ENCODE measurements around the gene TAS2R41.

The TAS2R41 gene

GRCh38 chr7:143492799-143493739, 15.4 kb downstream of the TAS2R41 start:
- Histone ChIP-seq H3K4me3 (ENCODE audit: control insufficient read depth in 1 of 7, extremely low read depth in 1 of 7, insufficient read depth in 4 of 7, low read depth in 2 of 7, low read length in 6 of 7) (no peak overlapping the region), H3K27me3 (replicated peaks in 2 of 5; ENCODE audit: control insufficient read depth in 4 of 5, insufficient read depth in 5 of 5, low read length in 4 of 5) (no peaks in the 10 kb centered on the region), H3K36me3 (ENCODE audit: control insufficient read depth in 4 of 4, insufficient read depth in 4 of 4, low read length in 3 of 4) (peaks cover 0 to 2% (median 0%) of the 10 kb centered on the region in 4 experiments), H3K27ac (ENCODE audit: insufficient read depth in 1 of 2, low read depth in 1 of 2, low read length in 2 of 2, poor library complexity in 1 of 2, severe bottlenecking in 2 of 2) (no peak overlapping the region), H3K4me1 (ENCODE audit: control extremely low read depth in 1 of 4, control insufficient read depth in 4 of 4, insufficient read depth in 4 of 4, low read length in 3 of 4) (peaks cover 0 to 30% (median 2%) of the 10 kb centered on the region in 4 experiments), H3K9me3 (ENCODE audit: control extremely low read depth in 1 of 5, control insufficient read depth in 4 of 5, insufficient read depth in 2 of 5, low read depth in 1 of 5, low read length in 4 of 5) (no peaks in the 10 kb centered on the region)
- WGBS (ENCODE audit: insufficient coverage), result 83% methylated on average over 4 of the region's 6 CpGs
- POLR2A ChIA-PET, result no interaction called here
- no peak for DNase-seq
- CTCF ChIA-PET, result interaction anchor here (0.8 to 1.3 kb wide), 2 partner anchors 70 to 362 kb away, joined by 3 read pairs; no protein-coding TSS in a partner anchor

- POLR2A ChIA-PET, result no interaction called here
- DNase-seq, result no peak
- H3K9me3 ChIP-seq (ENCODE audit: control extremely low read depth in 1 of 5, control insufficient read depth in 4 of 5, insufficient read depth in 2 of 5, low read depth in 1 of 5, low read length in 4 of 5), result no peaks in the 10 kb centered on the region
- peaks cover 0 to 36% (median 4%) of the 10 kb centered on the region in 4 experiments for H3K4me1 ChIP-seq (ENCODE audit: control extremely low read depth in 1 of 4, control insufficient read depth in 4 of 4, insufficient read depth in 4 of 4, low read length in 3 of 4)
- H3K27me3 ChIP-seq (replicated peaks in 2 of 5; ENCODE audit: control insufficient read depth in 4 of 5, insufficient read depth in 5 of 5, low read length in 4 of 5), result no peaks in the 10 kb centered on the region
- H3K27ac ChIP-seq (ENCODE audit: insufficient read depth in 1 of 2, low read depth in 1 of 2, low read length in 2 of 2, poor library complexity in 1 of 2, severe bottlenecking in 2 of 2), result no peak overlapping the region
- CTCF ChIA-PET, result interaction anchor here (1.6 kb wide), 1 partner anchor 9 kb away, joined by 6 read pairs; no protein-coding TSS in a partner anchor
- WGBS (ENCODE audit: insufficient coverage), result 100% methylated on average over 1 of the region's 1 CpG
- H3K36me3 ChIP-seq (ENCODE audit: control insufficient read depth in 4 of 4, insufficient read depth in 4 of 4, low read length in 3 of 4), result peaks cover 0 to 2% (median 0%) of the 10 kb centered on the region in 4 experiments
- no peak overlapping the region for H3K4me3 ChIP-seq (ENCODE audit: control insufficient read depth in 1 of 7, extremely low read depth in 1 of 7, insufficient read depth in 4 of 7, low read depth in 2 of 7, low read length in 6 of 7)
These were observed 16.1 kb downstream of the TAS2R41 start for GRCh38 chr7:143493751-143494150.

- POLR2A ChIA-PET, result no interaction called here
- Histone ChIP-seq H3K4me3 (ENCODE audit: control insufficient read depth in 1 of 7, extremely low read depth in 1 of 7, insufficient read depth in 4 of 7, low read depth in 2 of 7, low read length in 6 of 7) (no peak overlapping the region), H3K4me1 (ENCODE audit: control extremely low read depth in 1 of 4, control insufficient read depth in 4 of 4, insufficient read depth in 4 of 4, low read length in 3 of 4) (peaks cover 0 to 44% (median 10%) of the 10 kb centered on the region in 4 experiments), H3K27ac (ENCODE audit: insufficient read depth in 1 of 2, low read depth in 1 of 2, low read length in 2 of 2, poor library complexity in 1 of 2, severe bottlenecking in 2 of 2) (no peak overlapping the region), H3K9me3 (ENCODE audit: control extremely low read depth in 1 of 5, control insufficient read depth in 4 of 5, insufficient read depth in 2 of 5, low read depth in 1 of 5, low read length in 4 of 5) (no peaks in the 10 kb centered on the region), H3K27me3 (replicated peaks in 2 of 5; ENCODE audit: control insufficient read depth in 4 of 5, insufficient read depth in 5 of 5, low read length in 4 of 5) (no peaks in the 10 kb centered on the region), H3K36me3 (ENCODE audit: control insufficient read depth in 4 of 4, insufficient read depth in 4 of 4, low read length in 3 of 4) (peaks cover 0 to 2% (median 0%) of the 10 kb centered on the region in 4 experiments)
- no CpG with 5 or more reads among the region's 1 CpG for WGBS (ENCODE audit: insufficient coverage)
- no peak for DNase-seq
- CTCF ChIA-PET, result interaction anchor here (0.7 to 1.6 kb wide), 2 partner anchors 10 to 11 kb away, joined by 3 to 6 read pairs; no protein-coding TSS in a partner anchor
These were observed 16.9 kb downstream of the TAS2R41 start for GRCh38 chr7:143494622-143495021.

- CTCF ChIA-PET, result no interaction called here
- Histone ChIP-seq H3K36me3 (ENCODE audit: control insufficient read depth in 4 of 4, insufficient read depth in 4 of 4, low read length in 3 of 4) (peaks cover 0 to 2% (median 0%) of the 10 kb centered on the region in 4 experiments), H3K4me3 (ENCODE audit: control insufficient read depth in 1 of 7, extremely low read depth in 1 of 7, insufficient read depth in 4 of 7, low read depth in 2 of 7, low read length in 6 of 7) (no peak overlapping the region), H3K27ac (ENCODE audit: insufficient read depth in 1 of 2, low read depth in 1 of 2, low read length in 2 of 2, poor library complexity in 1 of 2, severe bottlenecking in 2 of 2) (no peak overlapping the region), H3K9me3 (ENCODE audit: control extremely low read depth in 1 of 5, control insufficient read depth in 4 of 5, insufficient read depth in 2 of 5, low read depth in 1 of 5, low read length in 4 of 5) (no peaks in the 10 kb centered on the region), H3K27me3 (replicated peaks in 2 of 5; ENCODE audit: control insufficient read depth in 4 of 5, insufficient read depth in 5 of 5, low read length in 4 of 5) (no peaks in the 10 kb centered on the region), H3K4me1 (ENCODE audit: control extremely low read depth in 1 of 4, control insufficient read depth in 4 of 4, insufficient read depth in 4 of 4, low read length in 3 of 4) (peaks cover 0 to 56% (median 15%) of the 10 kb centered on the region in 4 experiments)
- POLR2A ChIA-PET, result no interaction called here
- no peak for DNase-seq
These were observed 18.2 kb downstream of the TAS2R41 start for GRCh38 chr7:143495851-143496250.

- ChIA-PET CTCF (no interaction called here), POLR2A (no interaction called here)
- no peak for DNase-seq
- H3K9me3 ChIP-seq (ENCODE audit: control extremely low read depth in 1 of 5, control insufficient read depth in 4 of 5, insufficient read depth in 2 of 5, low read depth in 1 of 5, low read length in 4 of 5), result no peaks in the 10 kb centered on the region
- 60% methylated on average over 3 of the region's 3 CpGs for WGBS (ENCODE audit: insufficient coverage)
- H3K27ac ChIP-seq (ENCODE audit: insufficient read depth in 1 of 2, low read depth in 1 of 2, low read length in 2 of 2, poor library complexity in 1 of 2, severe bottlenecking in 2 of 2), result no peak overlapping the region
- peaks cover 0 to 2% (median 0%) of the 10 kb centered on the region in 4 experiments for H3K36me3 ChIP-seq (ENCODE audit: control insufficient read depth in 4 of 4, insufficient read depth in 4 of 4, low read length in 3 of 4)
- H3K27me3 ChIP-seq (replicated peaks in 2 of 5; ENCODE audit: control insufficient read depth in 4 of 5, insufficient read depth in 5 of 5, low read length in 4 of 5), result no peaks in the 10 kb centered on the region
- peaks cover 0 to 57% (median 15%) of the 10 kb centered on the region in 4 experiments for H3K4me1 ChIP-seq (ENCODE audit: control extremely low read depth in 1 of 4, control insufficient read depth in 4 of 4, insufficient read depth in 4 of 4, low read length in 3 of 4)
- no peak overlapping the region for H3K4me3 ChIP-seq (ENCODE audit: control insufficient read depth in 1 of 7, extremely low read depth in 1 of 7, insufficient read depth in 4 of 7, low read depth in 2 of 7, low read length in 6 of 7)
These were observed 18.6 kb downstream of the TAS2R41 start for GRCh38 chr7:143496263-143496662.

GRCh38 chr7:143497008-143497795, 19.5 kb downstream of the TAS2R41 start:
- no peak overlapping the region for H3K27ac ChIP-seq (ENCODE audit: insufficient read depth in 1 of 2, low read depth in 1 of 2, low read length in 2 of 2, poor library complexity in 1 of 2, severe bottlenecking in 2 of 2)
- H3K4me1 ChIP-seq (ENCODE audit: control extremely low read depth in 1 of 4, control insufficient read depth in 4 of 4, insufficient read depth in 4 of 4, low read length in 3 of 4), result peaks cover 0 to 65% (median 15%) of the 10 kb centered on the region in 4 experiments
- H3K36me3 ChIP-seq (ENCODE audit: control insufficient read depth in 4 of 4, insufficient read depth in 4 of 4, low read length in 3 of 4), result peaks cover 0 to 2% (median 0%) of the 10 kb centered on the region in 4 experiments
- no peaks in the 10 kb centered on the region for H3K9me3 ChIP-seq (ENCODE audit: control extremely low read depth in 1 of 5, control insufficient read depth in 4 of 5, insufficient read depth in 2 of 5, low read depth in 1 of 5, low read length in 4 of 5)
- ChIA-PET POLR2A (no interaction called here), CTCF (no interaction called here)
- no peaks in the 10 kb centered on the region for H3K27me3 ChIP-seq (replicated peaks in 2 of 5; ENCODE audit: control insufficient read depth in 4 of 5, insufficient read depth in 5 of 5, low read length in 4 of 5)
- no peak overlapping the region for H3K4me3 ChIP-seq (ENCODE audit: control insufficient read depth in 1 of 7, extremely low read depth in 1 of 7, insufficient read depth in 4 of 7, low read depth in 2 of 7, low read length in 6 of 7)
- no peak for DNase-seq
- 62% methylated on average over 3 of the region's 4 CpGs for WGBS (ENCODE audit: insufficient coverage)
